ENCODE results near the gene OSGIN1. TPM values are rescaled to one million over a fixed set of nuclear protein-coding genes. Genes with fewer than 3 reads are reported as not detected.

The OSGIN1 gene, protein sequence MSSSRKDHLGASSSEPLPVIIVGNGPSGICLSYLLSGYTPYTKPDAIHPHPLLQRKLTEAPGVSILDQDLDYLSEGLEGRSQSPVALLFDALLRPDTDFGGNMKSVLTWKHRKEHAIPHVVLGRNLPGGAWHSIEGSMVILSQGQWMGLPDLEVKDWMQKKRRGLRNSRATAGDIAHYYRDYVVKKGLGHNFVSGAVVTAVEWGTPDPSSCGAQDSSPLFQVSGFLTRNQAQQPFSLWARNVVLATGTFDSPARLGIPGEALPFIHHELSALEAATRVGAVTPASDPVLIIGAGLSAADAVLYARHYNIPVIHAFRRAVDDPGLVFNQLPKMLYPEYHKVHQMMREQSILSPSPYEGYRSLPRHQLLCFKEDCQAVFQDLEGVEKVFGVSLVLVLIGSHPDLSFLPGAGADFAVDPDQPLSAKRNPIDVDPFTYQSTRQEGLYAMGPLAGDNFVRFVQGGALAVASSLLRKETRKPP
- total RNA-seq = 5.9 and 6.1 TPM in 2 replicates

GRCh38 chr16:83952940-83953795 lies at the start of gene OSGIN1:
OSGIN1 (plus strand) TSS chr16:83953240; CDS start chr16:83957672, 4,432 bp downstream.

DNA sequence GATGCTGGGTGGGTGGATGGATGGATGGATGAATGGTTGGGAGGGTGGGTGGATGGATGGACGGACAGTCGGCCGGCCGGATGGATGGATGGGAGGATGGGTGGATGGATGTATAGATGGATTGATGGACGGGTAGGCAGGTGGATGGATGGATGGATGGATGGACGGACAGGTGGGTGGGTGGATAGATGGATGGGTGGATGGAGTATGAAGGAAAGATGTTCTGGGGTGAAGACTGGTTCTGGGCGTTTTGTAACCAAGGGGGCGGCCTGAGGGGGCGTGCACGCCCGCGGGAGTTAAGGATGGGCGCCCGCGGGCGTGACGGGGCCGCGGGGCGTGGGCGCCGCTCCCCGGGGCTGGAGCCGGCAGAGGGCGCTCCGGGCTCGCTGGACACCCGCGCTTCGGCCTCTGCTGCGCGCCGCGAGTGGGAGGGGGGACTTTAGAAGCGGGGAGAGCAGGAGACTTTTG lies 14.8 kb downstream of the OSGIN1 start, which contains the start of gene NECAB2:
NECAB2 (plus strand) TSS at position 407 of the 468 bp plus-strand sequence. CDS start 405 bp downstream, outside the sequence.

Other genes with a start within 250 kb of the OSGIN1 start
- 25.2 and 31.8 TPM in 2 replicates for gene HSBP1, start 145.3 kb upstream of the OSGIN1 start, total RNA-seq
- gene MLYCD, start 54.1 kb upstream of the OSGIN1 start, total RNA-seq = 2.6 and 2.9 TPM in 2 replicates
- gene NECAB2, start 15.0 kb downstream of the OSGIN1 start, total RNA-seq = 0.07 and 0.13 TPM in 2 replicates
- gene SLC38A8, start 89.6 kb downstream of the OSGIN1 start, total RNA-seq = not detected in 2 replicates
- gene MBTPS1, start 163.7 kb downstream of the OSGIN1 start, total RNA-seq = 131 and 136 TPM in 2 replicates
- gene HSDL1, start 191.9 kb downstream of the OSGIN1 start, total RNA-seq = 23.9 and 26.4 TPM in 2 replicates
- 0.14 TPM in 1 of 2 replicates, not detected in the other for gene DNAAF1, start 192.1 kb downstream of the OSGIN1 start, total RNA-seq
- gene TAF1C, start 233.8 kb downstream of the OSGIN1 start, total RNA-seq = 29.1 and 39.0 TPM in 2 replicates
- gene ADAD2, start 237.9 kb downstream of the OSGIN1 start, total RNA-seq = not detected in 2 replicates